Activated CD4-positive, alpha-beta T cell treated with anti-CD3 and anti-CD28 coated beads, Interleukin-2, amount 10 ng/mL, durations not matched to agents 24 days and 14 days (primary cell): ENCODE measurements around the gene SEC14L2. TPM values are rescaled to one million over a fixed set of nuclear protein-coding genes. Genes with fewer than 3 reads are reported as not detected.
"Not testable (repeated sequence)": the region's sequence is repeated elsewhere in the genome, so short reads cannot be mapped to it uniquely, and the experiment has no call there.

ENCODE experiments used
- DNase-seq: peaks from one replicate; pipeline ENCODE4 v3.0.0; 2022
- H3K27ac Mint-ChIP-seq: one replicate; pipeline ENCODE4 v1.8.0; 2022; ENCODE audit warnings: mild to moderate bottlenecking, mixed read lengths
- H3K27me3 Mint-ChIP-seq: one replicate; pipeline ENCODE4 v1.8.0; 2022; ENCODE audit warnings: mixed read lengths
- H3K36me3 Mint-ChIP-seq: one replicate; pipeline ENCODE4 v1.8.0; 2022; ENCODE audit warnings: low read depth, mild to moderate bottlenecking, mixed read lengths
- H3K4me1 Mint-ChIP-seq: one replicate; pipeline ENCODE4 v1.8.0; 2021; ENCODE audit warnings: mixed read lengths
- H3K4me3 Mint-ChIP-seq: one replicate; pipeline ENCODE4 v1.8.0; 2022; ENCODE audit warnings: mild to moderate bottlenecking, moderate library complexity, mixed read lengths
- H3K9me3 Mint-ChIP-seq: one replicate; pipeline ENCODE4 v1.8.0; 2021; ENCODE audit warnings: mixed read lengths
- intact Hi-C: fragments of 100-400 bp; cut with micrococcal nuclease; formaldehyde crosslinking; loops from one replicate; pipeline ENCODE4 v1.15.1; 2023
- total RNA-seq: library from RNA; stranded (reverse); gene quantifications from 2 replicates; pipeline ENCODE4 v1.2.3, GENCODE V29; 2022

Gene SEC14L2
- total RNA-seq, 1 donor from 2014 or later, result 26.7 TPM

GRCh38 chr22:30386960-30387827 is 9.6 kb upstream of the SEC14L2 start, which contains the start of gene RNF215:
Gene RNF215, minus strand, starts transcription at chr22:30387411. Its CDS starts 98 bp downstream, at chr22:30387313.
- Mint-ChIP-seq H3K27ac (peak within 1 kb of the TSS; percentile 79), H3K36me3 (no peaks in the 10 kb centered on the region), H3K4me3 (peak within 1 kb of the TSS; percentile 86), H3K9me3 (no peaks in the 10 kb centered on the region), H3K27me3 (no peaks in the 10 kb centered on the region), H3K4me1 (peaks cover 19% of the 10 kb centered on the region)
- peak; percentile 96 for DNase-seq
- intact Hi-C loops, result loop anchor here (1.0 to 2.0 kb wide), 3 partner anchors 30 to 121 kb away; partner anchors contain the start of genes CCDC157, OSM and SF3A1

- H3K36me3 Mint-ChIP-seq, result no peaks in the 10 kb centered on the region
- no peaks in the 10 kb centered on the region for H3K9me3 Mint-ChIP-seq
- H3K4me1 Mint-ChIP-seq, result peaks cover 35% of the 10 kb centered on the region
- peak overlapping the region; percentile 94 for H3K27ac Mint-ChIP-seq
- no peaks in the 10 kb centered on the region for H3K27me3 Mint-ChIP-seq
- no peak overlapping the region for H3K4me3 Mint-ChIP-seq
- peak; percentile 94 for DNase-seq
- intact Hi-C loops, result loop anchor here (1.0 to 10.0 kb wide), 4 partner anchors 35 to 286 kb away; partner anchors contain the start of gene CASTOR1
Measured at GRCh38 chr22:30390974-30391691, 5.7 kb upstream of the SEC14L2 start.

GRCh38 chr22:30392661-30393321 is 4.0 kb upstream of the SEC14L2 start:
- no peak overlapping the region for H3K27ac Mint-ChIP-seq
- peaks cover 37% of the 10 kb centered on the region for H3K4me1 Mint-ChIP-seq
- no peak overlapping the region for H3K4me3 Mint-ChIP-seq
- intact Hi-C loops, result loop anchor here (10.0 kb wide), 1 partner anchor 288 kb away; no protein-coding TSS in a partner anchor
- DNase-seq, result peak; percentile 67
- H3K9me3 Mint-ChIP-seq, result no peaks in the 10 kb centered on the region
- no peaks in the 10 kb centered on the region for H3K36me3 Mint-ChIP-seq
- H3K27me3 Mint-ChIP-seq, result no peaks in the 10 kb centered on the region

GRCh38 chr22:30393322-30393680 is 3.5 kb upstream of the SEC14L2 start:
- no peak overlapping the region for H3K4me3 Mint-ChIP-seq
- H3K36me3 Mint-ChIP-seq, result no peaks in the 10 kb centered on the region
- H3K27me3 Mint-ChIP-seq, result no peaks in the 10 kb centered on the region
- H3K4me1 Mint-ChIP-seq, result peaks cover 42% of the 10 kb centered on the region
- no peaks in the 10 kb centered on the region for H3K9me3 Mint-ChIP-seq
- no peak for DNase-seq
- H3K27ac Mint-ChIP-seq, result no peak overlapping the region
- intact Hi-C loops, result loop anchor here (10.0 kb wide), 1 partner anchor 288 kb away; no protein-coding TSS in a partner anchor

GRCh38 chr22:30393885-30394284 is 2.9 kb upstream of the SEC14L2 start:
- peaks cover 48% of the 10 kb centered on the region for H3K4me1 Mint-ChIP-seq
- intact Hi-C loops, result loop anchor here (10.0 kb wide), 1 partner anchor 289 kb away; no protein-coding TSS in a partner anchor

GRCh38 chr22:30397656-30398635 is 1.1 kb downstream of the SEC14L2 start:
- Mint-ChIP-seq H3K4me3 (peak overlapping the region; percentile 94), H3K36me3 (peaks cover 15% of the 10 kb centered on the region), H3K9me3 (no peaks in the 10 kb centered on the region), H3K27me3 (no peaks in the 10 kb centered on the region), H3K4me1 (peaks cover 45% of the 10 kb centered on the region), H3K27ac (peak overlapping the region; percentile 25)
- intact Hi-C loops, result loop anchor here (1.0 to 10.0 kb wide), 2 partner anchors 26 to 293 kb away; no protein-coding TSS in a partner anchor
- DNase-seq, result peak; percentile 65

More at GRCh38 chr22:30393885-30394284, 2.9 kb upstream of the SEC14L2 start:
- no peak for DNase-seq
- peaks cover 3% of the 10 kb centered on the region for H3K36me3 Mint-ChIP-seq
- no peak overlapping the region for H3K27ac Mint-ChIP-seq
- no peaks in the 10 kb centered on the region for H3K27me3 Mint-ChIP-seq
- no peaks in the 10 kb centered on the region for H3K9me3 Mint-ChIP-seq
- no peak overlapping the region for H3K4me3 Mint-ChIP-seq

- Mint-ChIP-seq H3K36me3 (peaks cover 18% of the 10 kb centered on the region), H3K27ac (peak overlapping the region; percentile 67), H3K4me1 (peaks cover 39% of the 10 kb centered on the region), H3K4me3 (peak overlapping the region; percentile 94), H3K27me3 (no peaks in the 10 kb centered on the region), H3K9me3 (no peaks in the 10 kb centered on the region)
- intact Hi-C loops, result loop anchor here (10.0 kb wide), 1 partner anchor 294 kb away; no protein-coding TSS in a partner anchor
- no peak for DNase-seq
Measured at GRCh38 chr22:30398685-30399680, 2.2 kb downstream of the SEC14L2 start.

- Mint-ChIP-seq H3K27ac (no peak overlapping the region), H3K4me1 (peaks cover 40% of the 10 kb centered on the region), H3K4me3 (no peak overlapping the region), H3K36me3 (peaks cover 20% of the 10 kb centered on the region), H3K27me3 (no peaks in the 10 kb centered on the region), H3K9me3 (no peaks in the 10 kb centered on the region)
- DNase-seq, result no peak
- intact Hi-C loops, result loop anchor here (10.0 kb wide), 1 partner anchor 295 kb away; no protein-coding TSS in a partner anchor
Measured at GRCh38 chr22:30399718-30400117, 2.9 kb downstream of the SEC14L2 start.

- Mint-ChIP-seq H3K9me3 (no peaks in the 10 kb centered on the region), H3K27me3 (no peaks in the 10 kb centered on the region), H3K4me3 (no peak overlapping the region), H3K36me3 (peaks cover 20% of the 10 kb centered on the region), H3K4me1 (peaks cover 40% of the 10 kb centered on the region), H3K27ac (no peak overlapping the region)
- intact Hi-C loops, result no loop called here
- no peak for DNase-seq
Measured at GRCh38 chr22:30400159-30400558, 3.3 kb downstream of the SEC14L2 start.

GRCh38 chr22:30401024-30401423 is 4.2 kb downstream of the SEC14L2 start:
- intact Hi-C loops, H3K27ac Mint-ChIP-seq, H3K27me3 Mint-ChIP-seq, H3K4me3 Mint-ChIP-seq, DNase-seq, H3K9me3 Mint-ChIP-seq: not testable (repeated sequence)
- peaks cover 36% of the 10 kb centered on the region for H3K4me1 Mint-ChIP-seq
- H3K36me3 Mint-ChIP-seq, result peaks cover 22% of the 10 kb centered on the region

GRCh38 chr22:30402028-30402765 is 5.4 kb downstream of the SEC14L2 start:
- peak overlapping the region; percentile 66 for H3K27ac Mint-ChIP-seq
- intact Hi-C loops, result no loop called here
- peaks cover 29% of the 10 kb centered on the region for H3K4me1 Mint-ChIP-seq
- peaks cover 32% of the 10 kb centered on the region for H3K36me3 Mint-ChIP-seq
- no peaks in the 10 kb centered on the region for H3K27me3 Mint-ChIP-seq
- no peak overlapping the region for H3K4me3 Mint-ChIP-seq
- DNase-seq, result no peak
- H3K9me3 Mint-ChIP-seq, result no peaks in the 10 kb centered on the region
